Gastrocnemius medialis (tissue), 4 donors: Measurements from ENCODE around the gene CLMN. TPM values are rescaled to one million over a fixed set of nuclear protein-coding genes. Genes with fewer than 3 reads are reported as not detected.
A peak's percentile ranks its signal among the peaks of the same experiment; 100 is the strongest.

ENCODE experiments used
- ATAC-seq, 2 donors: fragments of 150-250 bp; one replicate each; pipeline ENCODE4 v1.9.1; 2016
- DNase-seq, 2 donors: peaks; one replicate each; pipeline ENCODE4 v3.0.0-alpha.2; 2019
- H3K27ac ChIP-seq, 4 donors: fragments of 200-600 bp; sonication (generic); 1 replicate in 1 of 4; 2 replicates in 3 of 4; pipeline ENCODE4 v1.5.1; 2016 to 2018; ENCODE audit warnings: mild to moderate bottlenecking in 2 of 4, moderate library complexity in 1 of 4
- H3K27me3 ChIP-seq, 3 donors: fragments of 200-600 bp; sonication (generic) in 2 of 3; 1 replicate in 1 of 3; 2 replicates in 2 of 3; pipeline versions ENCODE4 v1.5.1 to v1.6.0; 2016 to 2019; ENCODE audit warnings: mild to moderate bottlenecking in 1 of 3, moderate library complexity in 1 of 3
- H3K36me3 ChIP-seq, 2 donors: fragments of 200-600 bp; sonication (generic) in 1 of 2; one replicate each; pipeline ENCODE4 v1.5.1; 2017 to 2018
- H3K4me1 ChIP-seq, 2 donors: fragments of 200-600 bp; sonication (generic) in 1 of 2; one replicate each; pipeline ENCODE4 v1.5.1; 2016 to 2017; ENCODE audit warnings: mild to moderate bottlenecking in 2 of 2
- H3K4me3 ChIP-seq, 4 donors: fragments of 200-600 bp; sonication (generic) in 3 of 4; 1 replicate in 1 of 4; 2 replicates in 3 of 4; pipeline ENCODE4 v1.5.1; 2016 to 2019; ENCODE audit warnings: mild to moderate bottlenecking in 2 of 4
- H3K9me3 ChIP-seq, 3 donors: fragments of 200-600 bp; sonication (generic) in 2 of 3; 1 replicate in 1 of 3; 2 replicates in 2 of 3; pipeline ENCODE4 v1.5.1; 2016 to 2019
- POLR2A ChIP-seq, 2 donors: fragments of 450-650 bp; IDR thresholded peaks; one replicate each; pipeline ENCODE4 v1.6.1; 2017; ENCODE audit warnings: antibody characterized with exemption in 2 of 2, mild to moderate bottlenecking in 2 of 2, moderate library complexity in 2 of 2
- in situ Hi-C, 4 donors: fragments of 200-750 bp; cut with MboI; loops; one replicate each; pipeline versions ENCODE4 v1.15.0 to v1.8.0; 2017; ENCODE audit warnings: low sequenced_read_pairs in 4 of 4
- intact Hi-C: fragments of 100-400 bp; cut with DNase I; formaldehyde crosslinking; loops from one replicate; pipeline ENCODE4 v1.15.1; 2023; ENCODE audit warnings: low total_unique reads
- total RNA-seq, 4 donors: library from RNA; depleted of rRNA; stranded (reverse); fragments of >200 nt; gene quantifications; one replicate each; pipeline versions ENCODE4 v1.1.0 to v1.2.3, GENCODE V29; 2016
- TF ChIP-seq, protein P1 (sequence below), 5 experiments: fragments of 450-650 bp in 3 of 5; fragments of 200-600 bp in 2 of 5; sonication (generic) in 2 of 5; IDR thresholded peaks in 4 of 5; conservative IDR thresholded peaks in 1 of 5; 1 replicate in 4 of 5; 2 replicates in 1 of 5; pipeline ENCODE4 v1.5.1; 2016 to 2019; ENCODE audit warnings: antibody characterized with exemption in 5 of 5, mild to moderate bottlenecking in 3 of 5, moderate library complexity in 3 of 5

The CLMN gene
- total RNA-seq, 4 donors from 2014 or later = 3.8 to 8.8 (median 5.8) TPM

DNA sequence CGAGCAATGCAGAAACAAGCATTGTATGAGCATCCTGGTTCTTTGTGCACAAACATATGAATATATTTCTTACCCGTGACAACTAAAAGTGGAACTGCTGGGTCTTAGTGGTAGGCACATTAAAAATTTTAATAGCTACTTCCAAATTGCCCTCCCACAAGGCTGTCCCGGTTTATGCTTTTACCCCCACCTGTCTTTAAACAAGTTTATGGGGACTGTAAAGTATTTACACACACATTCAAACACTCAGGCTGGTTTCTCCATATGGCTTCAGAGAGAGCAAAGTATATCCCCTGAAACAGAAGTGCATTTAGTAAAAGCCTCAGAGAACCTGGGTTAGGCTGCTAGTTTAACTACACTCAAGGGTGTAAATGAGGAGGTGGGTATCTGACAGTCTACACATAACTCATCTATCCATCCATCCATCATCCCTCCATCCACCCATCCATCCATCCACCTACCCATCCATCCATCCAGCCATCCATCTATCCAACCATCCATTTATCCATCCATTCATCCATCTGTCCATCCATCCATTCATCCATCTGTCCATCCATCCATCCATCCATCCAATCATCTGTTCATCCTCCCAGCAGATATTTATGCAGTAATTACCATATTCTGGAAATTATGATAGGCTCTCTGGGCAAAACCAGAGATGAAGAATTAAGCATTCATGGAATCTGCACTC is 86.7 kb downstream of the CLMN start:
- TF ChIP-seq POLR2A (IDR thresholded peaks at IDR 0.05) = no peak
- TF ChIP-seq, protein P1, sequence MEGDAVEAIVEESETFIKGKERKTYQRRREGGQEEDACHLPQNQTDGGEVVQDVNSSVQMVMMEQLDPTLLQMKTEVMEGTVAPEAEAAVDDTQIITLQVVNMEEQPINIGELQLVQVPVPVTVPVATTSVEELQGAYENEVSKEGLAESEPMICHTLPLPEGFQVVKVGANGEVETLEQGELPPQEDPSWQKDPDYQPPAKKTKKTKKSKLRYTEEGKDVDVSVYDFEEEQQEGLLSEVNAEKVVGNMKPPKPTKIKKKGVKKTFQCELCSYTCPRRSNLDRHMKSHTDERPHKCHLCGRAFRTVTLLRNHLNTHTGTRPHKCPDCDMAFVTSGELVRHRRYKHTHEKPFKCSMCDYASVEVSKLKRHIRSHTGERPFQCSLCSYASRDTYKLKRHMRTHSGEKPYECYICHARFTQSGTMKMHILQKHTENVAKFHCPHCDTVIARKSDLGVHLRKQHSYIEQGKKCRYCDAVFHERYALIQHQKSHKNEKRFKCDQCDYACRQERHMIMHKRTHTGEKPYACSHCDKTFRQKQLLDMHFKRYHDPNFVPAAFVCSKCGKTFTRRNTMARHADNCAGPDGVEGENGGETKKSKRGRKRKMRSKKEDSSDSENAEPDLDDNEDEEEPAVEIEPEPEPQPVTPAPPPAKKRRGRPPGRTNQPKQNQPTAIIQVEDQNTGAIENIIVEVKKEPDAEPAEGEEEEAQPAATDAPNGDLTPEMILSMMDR (IDR thresholded peaks at IDR 0.05 in 4 of 5, conservative IDR thresholded peaks at IDR 0.05 in 1 of 5) = no peak
- Histone ChIP-seq H3K9me3 (no peaks in the 10 kb centered on the region), H3K27ac (peak overlapping the region; percentile 15 to 61 (median 51)), H3K36me3 (no peaks in the 10 kb centered on the region), H3K4me3 (no peak overlapping the region), H3K4me1 (peaks cover 0 to 12% of the 10 kb centered on the region in 2 donors), H3K27me3 (no peaks in the 10 kb centered on the region)
- no peak for ATAC-seq
- DNase-seq = no peak
- intact Hi-C loops (loop anchor here (1.0 kb wide), 1 partner anchor 36 kb away; no protein-coding TSS in a partner anchor), in situ Hi-C loops (no loop called here)

DNA sequence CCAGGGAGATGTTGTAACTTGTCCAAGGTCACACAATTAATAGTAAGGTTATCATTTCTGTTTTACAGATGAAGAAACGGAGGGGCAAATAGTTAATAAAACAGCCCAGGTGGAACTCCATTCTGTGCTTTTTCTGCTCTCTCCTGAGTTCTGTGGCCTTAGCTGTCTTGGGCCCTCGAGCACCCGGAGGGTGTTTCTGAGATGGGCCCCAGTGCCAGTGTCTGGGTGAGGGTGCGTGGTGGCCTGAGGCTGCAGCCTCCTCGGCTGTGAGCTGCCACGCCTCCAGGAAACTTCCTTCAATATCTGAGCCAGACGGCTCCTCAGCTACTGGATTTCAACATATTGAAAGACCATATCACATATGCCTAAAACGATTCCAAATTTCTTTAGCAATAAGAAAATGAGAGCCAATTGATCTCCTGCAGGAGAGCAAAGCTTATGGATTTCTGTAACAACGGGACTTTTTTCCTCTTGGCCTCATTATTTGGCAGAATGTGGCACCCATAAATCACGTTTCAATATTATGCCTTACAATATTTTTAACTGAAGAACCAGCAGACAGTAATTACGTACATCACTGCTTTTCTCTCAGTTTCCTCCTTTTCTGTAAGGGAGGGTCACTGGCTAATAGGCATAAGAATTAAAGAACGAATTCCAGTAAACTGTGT is 87.6 kb downstream of the CLMN start:
- H3K27ac ChIP-seq = peak overlapping the region; percentile 14 to 59 (median 43)
- H3K36me3 ChIP-seq = no peaks in the 10 kb centered on the region
- H3K9me3 ChIP-seq = no peaks in the 10 kb centered on the region
- H3K4me1 ChIP-seq = peaks cover 2 to 19% of the 10 kb centered on the region in 2 donors
- intact Hi-C loops (loop anchor here (1.0 kb wide), 1 partner anchor 35 kb away; no protein-coding TSS in a partner anchor), in situ Hi-C loops (no loop called here)
- no peak overlapping the region for H3K4me3 ChIP-seq
- no peaks in the 10 kb centered on the region for H3K27me3 ChIP-seq
- no peak for DNase-seq
- no peak for ATAC-seq
- no peak for TF ChIP-seq POLR2A (IDR thresholded peaks at IDR 0.05)
- TF ChIP-seq, protein P1 (IDR thresholded peaks at IDR 0.05 in 4 of 5, conservative IDR thresholded peaks at IDR 0.05 in 1 of 5) = no peak

DNA sequence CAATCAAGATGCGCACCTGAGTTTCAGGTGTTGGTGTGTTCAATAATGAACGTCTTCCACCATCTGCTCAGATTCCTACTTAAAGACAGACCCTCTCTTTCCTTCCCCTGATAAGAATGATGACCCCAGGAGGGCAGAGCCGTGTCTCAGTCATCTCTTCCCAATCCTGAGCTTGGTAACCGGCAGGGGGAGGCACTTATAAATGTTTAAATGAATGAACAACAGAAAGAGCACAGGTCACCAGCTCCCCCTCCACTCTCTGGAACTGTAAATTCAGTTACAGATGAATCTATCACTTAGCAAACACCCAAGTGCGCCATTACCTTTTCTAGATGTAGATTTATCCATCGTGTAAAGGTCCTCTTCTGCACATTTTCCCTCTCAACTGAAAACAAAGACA is 90.0 kb downstream of the CLMN start:
- intact Hi-C loops = no loop called here

DNA sequence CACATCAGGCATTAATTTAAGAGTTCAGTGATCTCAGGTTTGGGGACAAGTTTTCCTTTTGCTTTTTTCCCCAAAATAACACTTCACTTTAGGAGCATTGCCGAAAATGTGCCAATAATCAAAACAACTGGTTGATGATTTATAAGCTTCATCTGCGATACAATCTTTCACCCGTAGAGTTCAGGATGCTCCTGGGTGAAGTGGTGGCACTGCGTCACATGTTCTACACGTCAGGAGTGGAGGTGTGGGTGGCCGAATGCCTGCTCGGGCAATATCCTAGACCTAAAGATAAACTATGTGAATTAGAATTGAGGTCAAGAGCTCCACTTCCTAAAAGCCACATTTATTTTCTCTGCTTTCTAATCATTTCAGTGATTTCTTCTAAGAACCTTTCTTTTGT is 91.5 kb downstream of the CLMN start:
- Histone ChIP-seq H3K36me3 (no peaks in the 10 kb centered on the region), H3K4me1 (peaks cover 5 to 17% of the 10 kb centered on the region in 2 donors), H3K9me3 (no peaks in the 10 kb centered on the region), H3K4me3 (no peak overlapping the region), H3K27me3 (no peaks in the 10 kb centered on the region), H3K27ac (no peak overlapping the region)
- intact Hi-C loops = no loop called here
- TF ChIP-seq, protein P1 (IDR thresholded peaks at IDR 0.05 in 4 of 5, conservative IDR thresholded peaks at IDR 0.05 in 1 of 5) = no peak
- no peak for TF ChIP-seq POLR2A (IDR thresholded peaks at IDR 0.05)
- ATAC-seq (no peak), DNase-seq (no peak)
- in situ Hi-C loops = no loop called here

More for the DNA sequence above, 90.0 kb downstream of the CLMN start:
- no peak for DNase-seq
- no peak for ATAC-seq
- no peak overlapping the region for H3K27ac ChIP-seq
- H3K9me3 ChIP-seq = no peaks in the 10 kb centered on the region
- peaks cover 5 to 21% of the 10 kb centered on the region in 2 donors for H3K4me1 ChIP-seq
- no peaks in the 10 kb centered on the region for H3K36me3 ChIP-seq
- H3K27me3 ChIP-seq = no peaks in the 10 kb centered on the region
- in situ Hi-C loops = no loop called here
- TF ChIP-seq POLR2A (IDR thresholded peaks at IDR 0.05) = no peak
- TF ChIP-seq, protein P1 (IDR thresholded peaks at IDR 0.05 in 4 of 5, conservative IDR thresholded peaks at IDR 0.05 in 1 of 5) = no peak
- H3K4me3 ChIP-seq = no peak overlapping the region
